Kidney epithelial cell (primary cell): ENCODE data around the gene RNF214. TPM values are rescaled to one million over a fixed set of nuclear protein-coding genes. Genes with fewer than 3 reads are reported as not detected.
A peak's percentile ranks its signal among the peaks of the same experiment; 100 is the strongest.

Experiments used
- DNase-seq: peaks from one replicate; pipeline ENCODE4 v3.0.0-alpha.2; 2010; ENCODE audit warnings: low read depth
- H3K27me3 ChIP-seq: 2 replicates; pipeline ENCODE4 v1.6.0; 2011; ENCODE audit warnings: low read length; ENCODE audit not compliant: control insufficient read depth, insufficient read depth
- H3K36me3 ChIP-seq: 2 replicates; pipeline ENCODE4 v1.5.1; 2011; ENCODE audit warnings: low read length; ENCODE audit not compliant: control insufficient read depth, insufficient read depth
- H3K4me3 ChIP-seq: 2 replicates; pipeline ENCODE4 v1.5.1; 2011; ENCODE audit warnings: low read depth, mild to moderate bottlenecking, control low read depth, low read length
- CTCF ChIP-seq: IDR thresholded peaks from 2 replicates; pipeline ENCODE4 v1.5.1; 2011; ENCODE audit warnings: mild to moderate bottlenecking, moderate library complexity, low read length, control low read depth, inconsistent platforms; ENCODE audit not compliant: insufficient read depth, poor library complexity, severe bottlenecking
- total RNA-seq: library from RNA; depleted of rRNA; stranded (reverse); fragments of >200 nt; gene quantifications from 2 replicates; pipeline ENCODE4 v1.2.3, GENCODE V29; 2015

RNF214 gene
- total RNA-seq, 1 donor from 2014 or later: 11.7 TPM

- Histone ChIP-seq H3K27me3 (no peaks in the 10 kb centered on the region), H3K4me3 (no peak overlapping the region), H3K36me3 (no peaks in the 10 kb centered on the region)
- DNase-seq: peak; percentile 77
- no peak for TF ChIP-seq CTCF
Observed at GRCh38 chr11:117281159-117281558, 48.7 kb downstream of the RNF214 start.

GRCh38 chr11:117281869-117282268 is 49.4 kb downstream of the RNF214 start:
- Histone ChIP-seq H3K36me3 (no peaks in the 10 kb centered on the region), H3K27me3 (no peaks in the 10 kb centered on the region), H3K4me3 (no peak overlapping the region)
- DNase-seq: no peak
- no peak for TF ChIP-seq CTCF

- Histone ChIP-seq H3K4me3 (no peak overlapping the region), H3K36me3 (no peaks in the 10 kb centered on the region), H3K27me3 (no peaks in the 10 kb centered on the region)
- TF ChIP-seq CTCF: no peak
- DNase-seq: no peak
Observed at GRCh38 chr11:117282956-117283355, 50.5 kb downstream of the RNF214 start.

GRCh38 chr11:117284053-117284452 is 51.6 kb downstream of the RNF214 start:
- Histone ChIP-seq H3K27me3 (no peaks in the 10 kb centered on the region), H3K4me3 (no peak overlapping the region), H3K36me3 (no peaks in the 10 kb centered on the region)
- DNase-seq: no peak
- no peak for TF ChIP-seq CTCF

GRCh38 chr11:117286588-117286987 is 54.1 kb downstream of the RNF214 start:
- Histone ChIP-seq H3K36me3 (no peaks in the 10 kb centered on the region), H3K27me3 (no peaks in the 10 kb centered on the region), H3K4me3 (no peak overlapping the region)
- TF ChIP-seq CTCF: no peak
- no peak for DNase-seq

GRCh38 chr11:117287668-117288067 is 55.2 kb downstream of the RNF214 start:
- DNase-seq: no peak
- no peak for TF ChIP-seq CTCF
- H3K36me3 ChIP-seq: no peaks in the 10 kb centered on the region
- H3K27me3 ChIP-seq: no peaks in the 10 kb centered on the region
- H3K4me3 ChIP-seq: no peak overlapping the region
